ENCODE results near the gene DRC7.
"Not testable (repeated sequence)": the region's sequence is repeated elsewhere in the genome, so short reads cannot be mapped to it uniquely, and the experiment has no call there.

Gene DRC7

GRCh38 chr16:57726433-57726947, 31.9 kb downstream of the DRC7 start:
- Mint-ChIP-seq H3K9me3 (peaks cover 4 to 16% of the 10 kb centered on the region in 2 donors), H3K27me3 (no peaks in the 10 kb centered on the region), H3K4me3 (no peak overlapping the region), H3K27ac (no peak overlapping the region), H3K4me1 (peaks cover 8% of the 10 kb centered on the region)
- no peak for ATAC-seq
- DNase-seq = no peak

GRCh38 chr16:57727610-57728009, 33.0 kb downstream of the DRC7 start:
- Mint-ChIP-seq H3K27ac (no peak overlapping the region), H3K4me1 (peaks cover 8% of the 10 kb centered on the region), H3K9me3 (peaks cover 10 to 20% of the 10 kb centered on the region in 2 donors), H3K27me3 (no peaks in the 10 kb centered on the region), H3K4me3 (no peak overlapping the region)
- DNase-seq (no peak), ATAC-seq (no peak)

- H3K27ac Mint-ChIP-seq = no peak overlapping the region
- peaks cover 15% of the 10 kb centered on the region for H3K4me1 Mint-ChIP-seq
- DNase-seq = no peak
- no peak overlapping the region for H3K4me3 Mint-ChIP-seq
- ATAC-seq = no peak
- peaks cover 20 to 30% of the 10 kb centered on the region in 2 donors for H3K9me3 Mint-ChIP-seq
- H3K27me3 Mint-ChIP-seq = no peaks in the 10 kb centered on the region
These were observed 34.0 kb downstream of the DRC7 start for GRCh38 chr16:57728336-57729181.

GRCh38 chr16:57729182-57729484, 34.5 kb downstream of the DRC7 start:
- H3K4me1 Mint-ChIP-seq = peaks cover 21% of the 10 kb centered on the region
- H3K4me3 Mint-ChIP-seq = no peak overlapping the region
- no peak for DNase-seq
- no peak for ATAC-seq
- no peaks in the 10 kb centered on the region for H3K27me3 Mint-ChIP-seq
- no peak overlapping the region for H3K27ac Mint-ChIP-seq
- H3K9me3 Mint-ChIP-seq = peaks cover 21 to 31% of the 10 kb centered on the region in 2 donors

GRCh38 chr16:57729852-57730251, 35.2 kb downstream of the DRC7 start:
- not testable (repeated sequence) for H3K27me3 Mint-ChIP-seq, DNase-seq, ATAC-seq, H3K4me3 Mint-ChIP-seq, H3K27ac Mint-ChIP-seq
- Mint-ChIP-seq H3K9me3 (peaks cover 21 to 31% of the 10 kb centered on the region in 2 donors), H3K4me1 (peaks cover 25% of the 10 kb centered on the region)

GRCh38 chr16:57730771-57731730, 36.4 kb downstream of the DRC7 start:
- H3K4me3 Mint-ChIP-seq = no peak overlapping the region
- H3K27ac Mint-ChIP-seq = no peak overlapping the region
- peaks cover 25% of the 10 kb centered on the region for H3K4me1 Mint-ChIP-seq

GRCh38 chr16:57732037-57732436, 37.4 kb downstream of the DRC7 start:
- H3K4me1 Mint-ChIP-seq = peaks cover 35% of the 10 kb centered on the region
- H3K9me3 Mint-ChIP-seq = peaks cover 21 to 31% of the 10 kb centered on the region in 2 donors
- DNase-seq = no peak
- H3K27ac Mint-ChIP-seq = no peak overlapping the region
- no peak overlapping the region for H3K4me3 Mint-ChIP-seq
- no peak for ATAC-seq
- no peaks in the 10 kb centered on the region for H3K27me3 Mint-ChIP-seq

More at GRCh38 chr16:57730771-57731730, 36.4 kb downstream of the DRC7 start:
- no peak for ATAC-seq
- no peak for DNase-seq
- no peaks in the 10 kb centered on the region for H3K27me3 Mint-ChIP-seq
- peaks cover 21 to 31% of the 10 kb centered on the region in 2 donors for H3K9me3 Mint-ChIP-seq

GRCh38 chr16:57732714-57733113, 38.1 kb downstream of the DRC7 start:
- H3K4me3 Mint-ChIP-seq = peak overlapping the region in 1 of 2 donors; percentile 27

GRCh38 chr16:57734308-57734924, 39.8 kb downstream of the DRC7 start:
- peak overlapping the region; percentile 95 to 97 for H3K4me3 Mint-ChIP-seq

More at GRCh38 chr16:57732714-57733113, 38.1 kb downstream of the DRC7 start:
- H3K27ac Mint-ChIP-seq = no peak overlapping the region
- ATAC-seq (no peak), DNase-seq (no peak)
- peaks cover 21 to 31% of the 10 kb centered on the region in 2 donors for H3K9me3 Mint-ChIP-seq
- H3K27me3 Mint-ChIP-seq = no peaks in the 10 kb centered on the region
- peaks cover 42% of the 10 kb centered on the region for H3K4me1 Mint-ChIP-seq

GRCh38 chr16:57734925-57735754, 40.5 kb downstream of the DRC7 start:
- Mint-ChIP-seq H3K4me3 (peak overlapping the region; percentile 95 to 97), H3K27ac (peak overlapping the region; percentile 98), H3K4me1 (peaks cover 56% of the 10 kb centered on the region), H3K9me3 (peaks cover 19 to 21% of the 10 kb centered on the region in 2 donors), H3K27me3 (no peaks in the 10 kb centered on the region)
- DNase-seq = peak; percentile 97 to 98
- peak; percentile 91 for ATAC-seq

More at GRCh38 chr16:57734308-57734924, 39.8 kb downstream of the DRC7 start:
- no peak for ATAC-seq
- peaks cover 56% of the 10 kb centered on the region for H3K4me1 Mint-ChIP-seq
- no peaks in the 10 kb centered on the region for H3K27me3 Mint-ChIP-seq
- peaks cover 21 to 22% of the 10 kb centered on the region in 2 donors for H3K9me3 Mint-ChIP-seq
- peak overlapping the region; percentile 96 to 98 for H3K27ac Mint-ChIP-seq
- DNase-seq = no peak

GRCh38 chr16:57735755-57736418, 41.3 kb downstream of the DRC7 start, which contains the start of gene KATNB1:
Gene KATNB1, plus strand, starts transcription at chr16:57735770. Its CDS starts 1,474 bp downstream, at chr16:57737244.
- H3K27ac Mint-ChIP-seq = peak within 1 kb of the TSS; percentile 98
- DNase-seq = no peak
- peaks cover 56% of the 10 kb centered on the region for H3K4me1 Mint-ChIP-seq
- peak within 1 kb of the TSS; percentile 95 to 97 for H3K4me3 Mint-ChIP-seq
- H3K9me3 Mint-ChIP-seq = peaks cover 14 to 21% of the 10 kb centered on the region in 2 donors
- H3K27me3 Mint-ChIP-seq = no peaks in the 10 kb centered on the region
- ATAC-seq = peak; percentile 45

GRCh38 chr16:57736419-57737351, 42.1 kb downstream of the DRC7 start:
- Mint-ChIP-seq H3K9me3 (peaks cover 14 to 16% of the 10 kb centered on the region in 2 donors), H3K27me3 (no peaks in the 10 kb centered on the region), H3K27ac (peak overlapping the region; percentile 66 to 98), H3K4me3 (peak overlapping the region; percentile 95 to 97), H3K4me1 (peaks cover 56% of the 10 kb centered on the region)
- DNase-seq (peak; percentile 19 to 37), ATAC-seq (no peak)

- H3K4me1 Mint-ChIP-seq = peaks cover 46% of the 10 kb centered on the region
- no peak overlapping the region for H3K4me3 Mint-ChIP-seq
- DNase-seq (no peak), ATAC-seq (no peak)
- H3K27me3 Mint-ChIP-seq = no peaks in the 10 kb centered on the region
- H3K9me3 Mint-ChIP-seq = no peaks in the 10 kb centered on the region
- peak overlapping the region in 1 of 2 donors; percentile 57 for H3K27ac Mint-ChIP-seq
These were observed 44.2 kb downstream of the DRC7 start for GRCh38 chr16:57738844-57739243.

Measured in stimulated activated naive CD8-positive, alpha-beta T cell treated with anti-CD3 and anti-CD28 coated beads, Interleukin-15, amount 100 ng/mL, for 72 hours (primary cell).